Panc1 (cell line): ENCODE data around the gene ZNF804A.

Experiments
- CTCF ChIP-seq: fragments of 450-650 bp; IDR thresholded peaks from 2 replicates; pipeline ENCODE4 v1.5.1; 2017; ENCODE audit warnings: mild to moderate bottlenecking
- POLR2AphosphoS5 ChIP-seq: IDR thresholded peaks from 2 replicates; pipeline ENCODE4 v1.6.1; 2012; ENCODE audit warnings: mild to moderate bottlenecking, low read depth, low read length, moderate library complexity
- TCF7L2 ChIP-seq: IDR thresholded peaks from 2 replicates; pipeline ENCODE4 v1.6.1; 2011; ENCODE audit warnings: mild to moderate bottlenecking, low read depth, low read length, inconsistent platforms

GRCh38 chr2:184683911-184684310 lies 85.6 kb downstream of the ZNF804A start:
- TF ChIP-seq CTCF (no peak), POLR2AphosphoS5 (no peak), TCF7L2 (no peak)
